SH-SY5Y (cell line): ENCODE results near the gene PLK5.

Experiments
- GATA2 ChIP-seq: IDR thresholded peaks from 2 replicates; pipeline ENCODE4 v1.6.1; 2011; ENCODE audit warnings: mild to moderate bottlenecking, low read depth, low read length
- GATA3 ChIP-seq: IDR thresholded peaks from 2 replicates; pipeline ENCODE4 v1.6.1; 2011; ENCODE audit warnings: low read depth, mild to moderate bottlenecking, low read length, moderate library complexity

GRCh38 chr19:1513499-1514294 lies 10.2 kb upstream of the PLK5 start:
- TF ChIP-seq GATA2 (no peak), GATA3 (no peak)
